ENCODE data around the gene PIGC. TPM values are rescaled to one million over a fixed set of nuclear protein-coding genes. Genes with fewer than 3 reads are reported as not detected.

Gene PIGC
- total and polyA plus RNA-seq, 10 of the 15 experiments (the other 5 are each of a cell fraction or from before 2014, with no cell fraction given): 11.0 to 37.3 (median 19.6) TPM

- TF ChIP-seq CUX1 (IDR thresholded peaks at IDR 0.05; ENCODE audit: insufficient replicate concordance, low read depth, low read length) (no peak), LARP7 (IDR thresholded peaks at IDR 0.05) (peak; percentile 80), SMAD5 (IDR thresholded peaks at IDR 0.05; ENCODE audit: low read depth) (no peak), SRF (IDR thresholded peaks at IDR 0.05; ENCODE audit: low read depth in 2 of 2, low read length in 2 of 2) (peak; percentile 50 to 57; a peak in 2 of 4 replicates), FOS (IDR thresholded peaks at IDR 0.05; ENCODE audit: borderline replicate concordance, extremely low read depth, insufficient read length) (no peak), CBX3 (IDR thresholded peaks at IDR 0.05; ENCODE audit: borderline replicate concordance, low read depth) (no peak), ZNF207 (IDR thresholded peaks at IDR 0.05; ENCODE audit: borderline replicate concordance) (no peak), JUNB (IDR thresholded peaks at IDR 0.05) (no peak), ATF3 (IDR thresholded peaks at IDR 0.05; ENCODE audit: borderline replicate concordance, extremely low read depth, low read depth, low read length) (no peak), ZNF384 (IDR thresholded peaks at IDR 0.05; ENCODE audit: borderline replicate concordance, low read depth, low read length) (no peak), CHD4 (IDR thresholded peaks at IDR 0.05) (no peak)
- TF ChIP-seq, protein P1, sequence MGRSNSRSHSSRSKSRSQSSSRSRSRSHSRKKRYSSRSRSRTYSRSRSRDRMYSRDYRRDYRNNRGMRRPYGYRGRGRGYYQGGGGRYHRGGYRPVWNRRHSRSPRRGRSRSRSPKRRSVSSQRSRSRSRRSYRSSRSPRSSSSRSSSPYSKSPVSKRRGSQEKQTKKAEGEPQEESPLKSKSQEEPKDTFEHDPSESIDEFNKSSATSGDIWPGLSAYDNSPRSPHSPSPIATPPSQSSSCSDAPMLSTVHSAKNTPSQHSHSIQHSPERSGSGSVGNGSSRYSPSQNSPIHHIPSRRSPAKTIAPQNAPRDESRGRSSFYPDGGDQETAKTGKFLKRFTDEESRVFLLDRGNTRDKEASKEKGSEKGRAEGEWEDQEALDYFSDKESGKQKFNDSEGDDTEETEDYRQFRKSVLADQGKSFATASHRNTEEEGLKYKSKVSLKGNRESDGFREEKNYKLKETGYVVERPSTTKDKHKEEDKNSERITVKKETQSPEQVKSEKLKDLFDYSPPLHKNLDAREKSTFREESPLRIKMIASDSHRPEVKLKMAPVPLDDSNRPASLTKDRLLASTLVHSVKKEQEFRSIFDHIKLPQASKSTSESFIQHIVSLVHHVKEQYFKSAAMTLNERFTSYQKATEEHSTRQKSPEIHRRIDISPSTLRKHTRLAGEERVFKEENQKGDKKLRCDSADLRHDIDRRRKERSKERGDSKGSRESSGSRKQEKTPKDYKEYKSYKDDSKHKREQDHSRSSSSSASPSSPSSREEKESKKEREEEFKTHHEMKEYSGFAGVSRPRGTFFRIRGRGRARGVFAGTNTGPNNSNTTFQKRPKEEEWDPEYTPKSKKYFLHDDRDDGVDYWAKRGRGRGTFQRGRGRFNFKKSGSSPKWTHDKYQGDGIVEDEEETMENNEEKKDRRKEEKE (IDR thresholded peaks at IDR 0.05): no peak
- TF ChIP-seq, protein P2, sequence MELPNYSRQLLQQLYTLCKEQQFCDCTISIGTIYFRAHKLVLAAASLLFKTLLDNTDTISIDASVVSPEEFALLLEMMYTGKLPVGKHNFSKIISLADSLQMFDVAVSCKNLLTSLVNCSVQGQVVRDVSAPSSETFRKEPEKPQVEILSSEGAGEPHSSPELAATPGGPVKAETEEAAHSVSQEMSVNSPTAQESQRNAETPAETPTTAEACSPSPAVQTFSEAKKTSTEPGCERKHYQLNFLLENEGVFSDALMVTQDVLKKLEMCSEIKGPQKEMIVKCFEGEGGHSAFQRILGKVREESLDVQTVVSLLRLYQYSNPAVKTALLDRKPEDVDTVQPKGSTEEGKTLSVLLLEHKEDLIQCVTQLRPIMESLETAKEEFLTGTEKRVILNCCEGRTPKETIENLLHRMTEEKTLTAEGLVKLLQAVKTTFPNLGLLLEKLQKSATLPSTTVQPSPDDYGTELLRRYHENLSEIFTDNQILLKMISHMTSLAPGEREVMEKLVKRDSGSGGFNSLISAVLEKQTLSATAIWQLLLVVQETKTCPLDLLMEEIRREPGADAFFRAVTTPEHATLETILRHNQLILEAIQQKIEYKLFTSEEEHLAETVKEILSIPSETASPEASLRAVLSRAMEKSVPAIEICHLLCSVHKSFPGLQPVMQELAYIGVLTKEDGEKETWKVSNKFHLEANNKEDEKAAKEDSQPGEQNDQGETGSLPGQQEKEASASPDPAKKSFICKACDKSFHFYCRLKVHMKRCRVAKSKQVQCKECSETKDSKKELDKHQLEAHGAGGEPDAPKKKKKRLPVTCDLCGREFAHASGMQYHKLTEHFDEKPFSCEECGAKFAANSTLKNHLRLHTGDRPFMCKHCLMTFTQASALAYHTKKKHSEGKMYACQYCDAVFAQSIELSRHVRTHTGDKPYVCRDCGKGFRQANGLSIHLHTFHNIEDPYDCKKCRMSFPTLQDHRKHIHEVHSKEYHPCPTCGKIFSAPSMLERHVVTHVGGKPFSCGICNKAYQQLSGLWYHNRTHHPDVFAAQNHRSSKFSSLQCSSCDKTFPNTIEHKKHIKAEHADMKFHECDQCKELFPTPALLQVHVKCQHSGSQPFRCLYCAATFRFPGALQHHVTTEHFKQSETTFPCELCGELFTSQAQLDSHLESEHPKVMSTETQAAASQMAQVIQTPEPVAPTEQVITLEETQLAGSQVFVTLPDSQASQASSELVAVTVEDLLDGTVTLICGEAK (IDR thresholded peaks at IDR 0.05; ENCODE audit: borderline replicate concordance): peak; percentile 84
- TF ChIP-seq, protein P3, sequence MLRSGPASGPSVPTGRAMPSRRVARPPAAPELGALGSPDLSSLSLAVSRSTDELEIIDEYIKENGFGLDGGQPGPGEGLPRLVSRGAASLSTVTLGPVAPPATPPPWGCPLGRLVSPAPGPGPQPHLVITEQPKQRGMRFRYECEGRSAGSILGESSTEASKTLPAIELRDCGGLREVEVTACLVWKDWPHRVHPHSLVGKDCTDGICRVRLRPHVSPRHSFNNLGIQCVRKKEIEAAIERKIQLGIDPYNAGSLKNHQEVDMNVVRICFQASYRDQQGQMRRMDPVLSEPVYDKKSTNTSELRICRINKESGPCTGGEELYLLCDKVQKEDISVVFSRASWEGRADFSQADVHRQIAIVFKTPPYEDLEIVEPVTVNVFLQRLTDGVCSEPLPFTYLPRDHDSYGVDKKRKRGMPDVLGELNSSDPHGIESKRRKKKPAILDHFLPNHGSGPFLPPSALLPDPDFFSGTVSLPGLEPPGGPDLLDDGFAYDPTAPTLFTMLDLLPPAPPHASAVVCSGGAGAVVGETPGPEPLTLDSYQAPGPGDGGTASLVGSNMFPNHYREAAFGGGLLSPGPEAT (IDR thresholded peaks at IDR 0.05; ENCODE audit: low read depth): 0 out of 2 replicates have a peak, but pooled peaks have one; percentile 46
These were observed at the start of gene PIGC (continued) for GRCh38 chr1:172443666-172444453.

Data from GM12878 (cell line).